Measurements from ENCODE around the gene DCDC2C. TPM values are rescaled to one million over a fixed set of nuclear protein-coding genes. Genes with fewer than 3 reads are reported as not detected.

The DCDC2C gene
- total RNA-seq, 5 donors from 2014 or later (not counting 1 experiment from before 2014, with no cell fraction given): not detected

- 20% methylated on average over 2 of the region's 2 CpGs for WGBS (ENCODE audit: insufficient coverage)
- Histone ChIP-seq H3K4me1 (ENCODE audit: control insufficient read depth in 1 of 2, extremely low read depth in 1 of 2, insufficient read depth in 2 of 2, low read length in 2 of 2) (no peaks in the 10 kb centered on the region), H3K4me3 (ENCODE audit: control insufficient read depth in 1 of 2, extremely low read depth in 1 of 2, low read length in 1 of 2) (no peak overlapping the region), H3K36me3 (ENCODE audit: control insufficient read depth in 2 of 2, extremely low read depth in 1 of 2, insufficient read depth in 1 of 2, low read length in 1 of 2) (no peaks in the 10 kb centered on the region), H3K9me3 (no peaks in the 10 kb centered on the region), H3K27ac (ENCODE audit: low read length) (no peak overlapping the region), H3K27me3 (replicated peaks in 1 of 2; ENCODE audit: control insufficient read depth in 2 of 2, extremely low read depth in 1 of 2, insufficient read depth in 2 of 2, low read length in 1 of 2) (peaks cover 4 to 17% of the 10 kb centered on the region in 2 experiments)
- Mint-ChIP-seq H3K4me3 (no peak overlapping the region), H3K27ac (no peak overlapping the region), H3K36me3 (no peaks in the 10 kb centered on the region), H3K4me1 (peaks cover 0 to 5% (median 0%) of the 10 kb centered on the region in 3 donors), H3K27me3 (peaks cover 35 to 50% of the 10 kb centered on the region in 2 donors), H3K9me3 (no peaks in the 10 kb centered on the region)
- CTCF ChIA-PET: no interaction called here
- POLR2A ChIA-PET: no interaction called here
- DNase-seq: no peak
- no peak for ATAC-seq (replicated peaks in 1 of 4)
Observed at GRCh38 chr2:3705782-3706181, 2.4 kb downstream of the DCDC2C start.

- H3K4me3 ChIP-seq (ENCODE audit: control insufficient read depth in 1 of 2, extremely low read depth in 1 of 2, low read length in 1 of 2): no peak overlapping the region
- CTCF ChIA-PET: no interaction called here
- ATAC-seq (replicated peaks in 1 of 4): no peak
- no peaks in the 10 kb centered on the region for H3K9me3 Mint-ChIP-seq
- no peaks in the 10 kb centered on the region for H3K4me1 ChIP-seq (ENCODE audit: control insufficient read depth in 1 of 2, extremely low read depth in 1 of 2, insufficient read depth in 2 of 2, low read length in 2 of 2)
- H3K36me3 ChIP-seq (ENCODE audit: control insufficient read depth in 2 of 2, extremely low read depth in 1 of 2, insufficient read depth in 1 of 2, low read length in 1 of 2): no peaks in the 10 kb centered on the region
- 100% methylated on average over 1 of the region's 5 CpGs for WGBS (ENCODE audit: insufficient coverage)
- H3K9me3 ChIP-seq: no peaks in the 10 kb centered on the region
- H3K27me3 Mint-ChIP-seq: peaks cover 31 to 39% of the 10 kb centered on the region in 2 donors
- POLR2A ChIA-PET: no interaction called here
- no peak overlapping the region for H3K27ac ChIP-seq (ENCODE audit: low read length)
- no peak overlapping the region for H3K27ac Mint-ChIP-seq
- no peak for DNase-seq
- peaks cover 0 to 5% (median 0%) of the 10 kb centered on the region in 3 donors for H3K4me1 Mint-ChIP-seq
- no peaks in the 10 kb centered on the region for H3K36me3 Mint-ChIP-seq
- H3K4me3 Mint-ChIP-seq: no peak overlapping the region
- peaks cover 2 to 17% of the 10 kb centered on the region in 2 experiments for H3K27me3 ChIP-seq (replicated peaks in 1 of 2; ENCODE audit: control insufficient read depth in 2 of 2, extremely low read depth in 1 of 2, insufficient read depth in 2 of 2, low read length in 1 of 2)
Observed at GRCh38 chr2:3706892-3707291, 3.5 kb downstream of the DCDC2C start.

GRCh38 chr2:3708576-3708975 is 5.2 kb downstream of the DCDC2C start:
- Mint-ChIP-seq H3K4me1 (peaks cover 0 to 5% (median 0%) of the 10 kb centered on the region in 3 donors), H3K36me3 (no peaks in the 10 kb centered on the region), H3K27me3 (peaks cover 22 to 27% of the 10 kb centered on the region in 2 donors), H3K27ac (no peak overlapping the region), H3K9me3 (no peaks in the 10 kb centered on the region), H3K4me3 (no peak overlapping the region)
- POLR2A ChIA-PET: no interaction called here
- Histone ChIP-seq H3K9me3 (no peaks in the 10 kb centered on the region), H3K27ac (ENCODE audit: low read length) (no peak overlapping the region), H3K4me3 (ENCODE audit: control insufficient read depth in 1 of 2, extremely low read depth in 1 of 2, low read length in 1 of 2) (no peak overlapping the region), H3K36me3 (ENCODE audit: control insufficient read depth in 2 of 2, extremely low read depth in 1 of 2, insufficient read depth in 1 of 2, low read length in 1 of 2) (no peaks in the 10 kb centered on the region), H3K4me1 (ENCODE audit: control insufficient read depth in 1 of 2, extremely low read depth in 1 of 2, insufficient read depth in 2 of 2, low read length in 2 of 2) (no peaks in the 10 kb centered on the region), H3K27me3 (replicated peaks in 1 of 2; ENCODE audit: control insufficient read depth in 2 of 2, extremely low read depth in 1 of 2, insufficient read depth in 2 of 2, low read length in 1 of 2) (peaks cover 2 to 6% of the 10 kb centered on the region in 2 experiments)
- DNase-seq (no peak), ATAC-seq (replicated peaks in 1 of 4) (no peak)
- WGBS (ENCODE audit: insufficient coverage): 96% methylated on average over 3 of the region's 4 CpGs
- CTCF ChIA-PET: no interaction called here

GRCh38 chr2:3709225-3709624 is 5.8 kb downstream of the DCDC2C start:
- H3K27me3 ChIP-seq (replicated peaks in 1 of 2; ENCODE audit: control insufficient read depth in 2 of 2, extremely low read depth in 1 of 2, insufficient read depth in 2 of 2, low read length in 1 of 2): peaks cover 2 to 6% of the 10 kb centered on the region in 2 experiments
- peaks cover 22 to 27% of the 10 kb centered on the region in 2 donors for H3K27me3 Mint-ChIP-seq
- no peak overlapping the region for H3K4me3 ChIP-seq (ENCODE audit: control insufficient read depth in 1 of 2, extremely low read depth in 1 of 2, low read length in 1 of 2)
- no peak overlapping the region for H3K27ac ChIP-seq (ENCODE audit: low read length)
- no peak overlapping the region for H3K27ac Mint-ChIP-seq
- H3K36me3 ChIP-seq (ENCODE audit: control insufficient read depth in 2 of 2, extremely low read depth in 1 of 2, insufficient read depth in 1 of 2, low read length in 1 of 2): no peaks in the 10 kb centered on the region
- no peaks in the 10 kb centered on the region for H3K9me3 Mint-ChIP-seq
- H3K4me3 Mint-ChIP-seq: no peak overlapping the region
- CTCF ChIA-PET: no interaction called here
- no peaks in the 10 kb centered on the region for H3K4me1 ChIP-seq (ENCODE audit: control insufficient read depth in 1 of 2, extremely low read depth in 1 of 2, insufficient read depth in 2 of 2, low read length in 2 of 2)
- H3K4me1 Mint-ChIP-seq: peaks cover 0 to 5% (median 0%) of the 10 kb centered on the region in 3 donors
- POLR2A ChIA-PET: no interaction called here
- ATAC-seq (replicated peaks in 1 of 4) (no peak), DNase-seq (no peak)
- H3K9me3 ChIP-seq: no peaks in the 10 kb centered on the region
- no peaks in the 10 kb centered on the region for H3K36me3 Mint-ChIP-seq
- 100% methylated on average over 2 of the region's 6 CpGs for WGBS (ENCODE audit: insufficient coverage)

GRCh38 chr2:3712424-3712823 is 9.0 kb downstream of the DCDC2C start:
- 100% methylated on average over 1 of the region's 3 CpGs for WGBS (ENCODE audit: insufficient coverage)

GRCh38 chr2:3712831-3713503 is 9.6 kb downstream of the DCDC2C start:
- 70% methylated on average over 6 of the region's 10 CpGs for WGBS (ENCODE audit: insufficient coverage)
- H3K4me1 Mint-ChIP-seq: no peaks in the 10 kb centered on the region
- Histone ChIP-seq H3K9me3 (no peaks in the 10 kb centered on the region), H3K27ac (ENCODE audit: low read length) (no peak overlapping the region), H3K27me3 (replicated peaks in 1 of 2; ENCODE audit: control insufficient read depth in 2 of 2, extremely low read depth in 1 of 2, insufficient read depth in 2 of 2, low read length in 1 of 2) (peaks cover 0 to 3% of the 10 kb centered on the region in 2 experiments), H3K36me3 (ENCODE audit: control insufficient read depth in 2 of 2, extremely low read depth in 1 of 2, insufficient read depth in 1 of 2, low read length in 1 of 2) (no peaks in the 10 kb centered on the region), H3K4me3 (ENCODE audit: control insufficient read depth in 1 of 2, extremely low read depth in 1 of 2, low read length in 1 of 2) (no peak overlapping the region), H3K4me1 (ENCODE audit: control insufficient read depth in 1 of 2, extremely low read depth in 1 of 2, insufficient read depth in 2 of 2, low read length in 2 of 2) (no peaks in the 10 kb centered on the region)
- no peak overlapping the region for H3K27ac Mint-ChIP-seq
- DNase-seq: no peak
- no peak for ATAC-seq (replicated peaks in 1 of 4)
- CTCF ChIA-PET: no interaction called here
- peaks cover 9 to 12% of the 10 kb centered on the region in 2 donors for H3K27me3 Mint-ChIP-seq
- no peaks in the 10 kb centered on the region for H3K9me3 Mint-ChIP-seq
- no peak overlapping the region for H3K4me3 Mint-ChIP-seq
- H3K36me3 Mint-ChIP-seq: no peaks in the 10 kb centered on the region
- POLR2A ChIA-PET: no interaction called here

More at GRCh38 chr2:3712424-3712823, 9.0 kb downstream of the DCDC2C start:
- Histone ChIP-seq H3K9me3 (no peaks in the 10 kb centered on the region), H3K4me3 (ENCODE audit: control insufficient read depth in 1 of 2, extremely low read depth in 1 of 2, low read length in 1 of 2) (no peak overlapping the region), H3K36me3 (ENCODE audit: control insufficient read depth in 2 of 2, extremely low read depth in 1 of 2, insufficient read depth in 1 of 2, low read length in 1 of 2) (no peaks in the 10 kb centered on the region), H3K4me1 (ENCODE audit: control insufficient read depth in 1 of 2, extremely low read depth in 1 of 2, insufficient read depth in 2 of 2, low read length in 2 of 2) (no peaks in the 10 kb centered on the region), H3K27ac (ENCODE audit: low read length) (no peak overlapping the region), H3K27me3 (replicated peaks in 1 of 2; ENCODE audit: control insufficient read depth in 2 of 2, extremely low read depth in 1 of 2, insufficient read depth in 2 of 2, low read length in 1 of 2) (peaks cover 0 to 3% of the 10 kb centered on the region in 2 experiments)
- no peaks in the 10 kb centered on the region for H3K9me3 Mint-ChIP-seq
- DNase-seq (no peak), ATAC-seq (replicated peaks in 1 of 4) (no peak)
- H3K4me3 Mint-ChIP-seq: no peak overlapping the region
- H3K4me1 Mint-ChIP-seq: no peaks in the 10 kb centered on the region
- no peaks in the 10 kb centered on the region for H3K36me3 Mint-ChIP-seq
- POLR2A ChIA-PET: no interaction called here
- peaks cover 9 to 12% of the 10 kb centered on the region in 2 donors for H3K27me3 Mint-ChIP-seq
- no peak overlapping the region for H3K27ac Mint-ChIP-seq
- CTCF ChIA-PET: no interaction called here
